Testis (tissue), 2 donors: ENCODE data around the gene MYCN.

Source experiments
- POLR2A ChIP-seq: fragments of 450-650 bp; IDR thresholded peaks from one replicate; pipeline ENCODE4 v1.6.1; 2017; ENCODE audit warnings: antibody characterized with exemption, mild to moderate bottlenecking, moderate library complexity
- TF ChIP-seq, protein P1 (sequence below), 3 experiments: fragments of 450-650 bp in 2 of 3; fragments of 200-600 bp in 1 of 3; sonication (generic) in 1 of 3; IDR thresholded peaks; one replicate each; pipeline ENCODE4 v1.5.1; 2016 to 2019; ENCODE audit warnings: antibody characterized with exemption in 3 of 3, mild to moderate bottlenecking in 2 of 3, moderate library complexity in 1 of 3

DNA sequence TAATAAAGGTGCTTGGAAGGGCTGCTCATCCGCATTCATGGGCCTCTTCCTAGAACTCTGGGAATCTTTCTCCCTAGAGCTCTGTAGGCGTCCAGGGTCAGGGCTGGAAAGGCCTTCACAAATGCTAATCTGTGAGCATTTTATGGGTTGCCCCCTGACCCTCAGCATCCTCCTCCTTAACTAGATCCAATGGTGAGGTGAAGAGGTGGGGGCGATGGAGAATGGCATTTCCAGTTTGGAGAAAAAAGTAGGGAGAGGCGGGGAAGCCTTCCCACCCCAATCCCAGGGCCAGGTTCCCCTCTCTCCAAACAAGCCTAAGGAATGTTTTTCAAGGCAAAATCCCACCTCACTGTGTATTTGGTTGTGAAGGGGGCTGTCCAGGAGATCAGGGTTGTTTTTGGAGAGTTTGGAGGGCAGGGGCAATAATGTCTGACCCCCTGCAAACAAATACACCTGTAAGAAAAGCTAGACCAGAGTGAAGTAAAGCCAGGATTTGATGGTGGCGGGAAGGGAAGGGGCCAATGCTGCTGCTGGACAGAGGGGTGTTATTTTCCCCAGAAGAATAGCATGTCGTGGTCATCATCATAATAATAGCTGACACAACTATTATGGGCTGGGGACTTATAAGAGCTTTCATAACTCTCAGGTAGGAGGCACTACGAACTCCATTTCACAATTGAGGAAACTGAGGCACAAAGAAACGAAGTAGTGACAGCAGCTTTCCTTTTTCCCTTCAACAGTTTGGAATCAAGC is 1.4 kb upstream of the MYCN start:
- TF ChIP-seq, protein P1, sequence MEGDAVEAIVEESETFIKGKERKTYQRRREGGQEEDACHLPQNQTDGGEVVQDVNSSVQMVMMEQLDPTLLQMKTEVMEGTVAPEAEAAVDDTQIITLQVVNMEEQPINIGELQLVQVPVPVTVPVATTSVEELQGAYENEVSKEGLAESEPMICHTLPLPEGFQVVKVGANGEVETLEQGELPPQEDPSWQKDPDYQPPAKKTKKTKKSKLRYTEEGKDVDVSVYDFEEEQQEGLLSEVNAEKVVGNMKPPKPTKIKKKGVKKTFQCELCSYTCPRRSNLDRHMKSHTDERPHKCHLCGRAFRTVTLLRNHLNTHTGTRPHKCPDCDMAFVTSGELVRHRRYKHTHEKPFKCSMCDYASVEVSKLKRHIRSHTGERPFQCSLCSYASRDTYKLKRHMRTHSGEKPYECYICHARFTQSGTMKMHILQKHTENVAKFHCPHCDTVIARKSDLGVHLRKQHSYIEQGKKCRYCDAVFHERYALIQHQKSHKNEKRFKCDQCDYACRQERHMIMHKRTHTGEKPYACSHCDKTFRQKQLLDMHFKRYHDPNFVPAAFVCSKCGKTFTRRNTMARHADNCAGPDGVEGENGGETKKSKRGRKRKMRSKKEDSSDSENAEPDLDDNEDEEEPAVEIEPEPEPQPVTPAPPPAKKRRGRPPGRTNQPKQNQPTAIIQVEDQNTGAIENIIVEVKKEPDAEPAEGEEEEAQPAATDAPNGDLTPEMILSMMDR (IDR thresholded peaks at IDR 0.05): no peak
- no peak for TF ChIP-seq POLR2A
